ENCODE results near the gene ZHX3. TPM values are rescaled to one million over a fixed set of nuclear protein-coding genes. Genes with fewer than 3 reads are reported as not detected.

ZHX3 gene
- total and polyA plus RNA-seq, 10 of the 15 experiments (the other 5 are each of a cell fraction or from before 2014, with no cell fraction given) = 1.3 to 14.0 (median 5.0) TPM

GRCh38 chr20:41360831-41361756 lies 43.6 kb upstream of the ZHX3 start:
- in situ Hi-C loops (cut with MboI) = no loop called here
- DNase-seq (ENCODE audit: low read depth, low spot score) (no peak), ATAC-seq (no peak), FAIRE-seq (no peak)
- intact Hi-C loops (cut with micrococcal nuclease; ENCODE audit: unreplicated experiment) = no loop called here
- H3K4me2 ChIP-seq (ENCODE audit: control insufficient read depth, insufficient read depth) = no peak overlapping the region
- no peaks in the 10 kb centered on the region for H3K36me3 ChIP-seq (ENCODE audit: control insufficient read depth in 2 of 2, insufficient read depth in 2 of 2, low read length in 1 of 2)
- H3K4me3 ChIP-seq = no peak overlapping the region
- ChIA-PET SMC1A (ENCODE audit: uncharacterized antibody, unreplicated experiment) (no interaction called here), RAD21 (ENCODE audit: unreplicated experiment) (interaction anchor here (0.6 kb wide), 1 partner anchor 212 kb away, joined by 3 read pairs; no protein-coding TSS in a partner anchor), CTCF (no interaction called here), POLR2A (no interaction called here)
- H3K27me3 ChIP-seq (replicated peaks in 1 of 2; ENCODE audit: control insufficient read depth in 2 of 2, insufficient read depth in 2 of 2, low read length in 1 of 2) = peaks cover 0 to 6% of the 10 kb centered on the region in 2 experiments; a peak in 1 of 4 replicates
- H3K27ac ChIP-seq (ENCODE audit: control insufficient read depth, insufficient read depth) = no peak overlapping the region
- no peak overlapping the region for H2AFZ ChIP-seq (ENCODE audit: control insufficient read depth, low read depth, low read length)
- H3K79me2 ChIP-seq (ENCODE audit: control insufficient read depth, insufficient read depth, low read length) = no peaks in the 10 kb centered on the region
- no peak overlapping the region for H3K9ac ChIP-seq (ENCODE audit: control insufficient read depth, insufficient read depth, low read length)
- no peak for TF ChIP-seq ZNF274 (IDR thresholded peaks at IDR 0.05; ENCODE audit: insufficient read depth, insufficient read length)
- TF ChIP-seq, protein P1, sequence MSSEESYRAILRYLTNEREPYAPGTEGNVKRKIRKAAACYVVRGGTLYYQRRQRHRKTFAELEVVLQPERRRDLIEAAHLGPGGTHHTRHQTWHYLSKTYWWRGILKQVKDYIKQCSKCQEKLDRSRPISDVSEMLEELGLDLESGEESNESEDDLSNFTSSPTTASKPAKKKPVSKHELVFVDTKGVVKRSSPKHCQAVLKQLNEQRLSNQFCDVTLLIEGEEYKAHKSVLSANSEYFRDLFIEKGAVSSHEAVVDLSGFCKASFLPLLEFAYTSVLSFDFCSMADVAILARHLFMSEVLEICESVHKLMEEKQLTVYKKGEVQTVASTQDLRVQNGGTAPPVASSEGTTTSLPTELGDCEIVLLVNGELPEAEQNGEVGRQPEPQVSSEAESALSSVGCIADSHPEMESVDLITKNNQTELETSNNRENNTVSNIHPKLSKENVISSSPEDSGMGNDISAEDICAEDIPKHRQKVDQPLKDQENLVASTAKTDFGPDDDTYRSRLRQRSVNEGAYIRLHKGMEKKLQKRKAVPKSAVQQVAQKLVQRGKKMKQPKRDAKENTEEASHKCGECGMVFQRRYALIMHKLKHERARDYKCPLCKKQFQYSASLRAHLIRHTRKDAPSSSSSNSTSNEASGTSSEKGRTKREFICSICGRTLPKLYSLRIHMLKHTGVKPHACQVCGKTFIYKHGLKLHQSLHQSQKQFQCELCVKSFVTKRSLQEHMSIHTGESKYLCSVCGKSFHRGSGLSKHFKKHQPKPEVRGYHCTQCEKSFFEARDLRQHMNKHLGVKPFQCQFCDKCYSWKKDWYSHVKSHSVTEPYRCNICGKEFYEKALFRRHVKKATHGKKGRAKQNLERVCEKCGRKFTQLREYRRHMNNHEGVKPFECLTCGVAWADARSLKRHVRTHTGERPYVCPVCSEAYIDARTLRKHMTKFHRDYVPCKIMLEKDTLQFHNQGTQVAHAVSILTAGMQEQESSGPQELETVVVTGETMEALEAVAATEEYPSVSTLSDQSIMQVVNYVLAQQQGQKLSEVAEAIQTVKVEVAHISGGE (CRISPR knock-in tag; IDR thresholded peaks at IDR 0.05) = no peak
- TF ChIP-seq YY1 (IDR thresholded peaks at IDR 0.05; ENCODE audit: low read depth, low read length) = no peak
- no peak for TF ChIP-seq TBL1XR1 (IDR thresholded peaks at IDR 0.05; ENCODE audit: low read depth, low read length)
- TF ChIP-seq CEBPB (IDR thresholded peaks at IDR 0.05; ENCODE audit: borderline replicate concordance in 1 of 2, low read depth in 2 of 2, low read length in 2 of 2) = no peak
- no peak for TF ChIP-seq ZNF622 (IDR thresholded peaks at IDR 0.05)
- no peak for TF ChIP-seq SMC3 (IDR thresholded peaks at IDR 0.05; ENCODE audit: borderline replicate concordance, low read length)
- no peak for TF ChIP-seq CBFB (IDR thresholded peaks at IDR 0.05; ENCODE audit: low read depth)
- TF ChIP-seq CHD4 (IDR thresholded peaks at IDR 0.05) = no peak
- no peak for TF ChIP-seq SMAD5 (IDR thresholded peaks at IDR 0.05; ENCODE audit: low read depth)
- TF ChIP-seq KAT2A (conservative IDR thresholded peaks at IDR 0.05; ENCODE audit: control insufficient read depth, low read depth, low read length) = no peak
- no peak for TF ChIP-seq ZNF207 (IDR thresholded peaks at IDR 0.05; ENCODE audit: borderline replicate concordance)
- TF ChIP-seq HDAC2 (IDR thresholded peaks at IDR 0.05) = no peak
- TF ChIP-seq FOS (IDR thresholded peaks at IDR 0.05; ENCODE audit: borderline replicate concordance, extremely low read depth, insufficient read length) = no peak
- no peak for TF ChIP-seq ESRRA (IDR thresholded peaks at IDR 0.05; ENCODE audit: low read length)
- TF ChIP-seq MEF2A (IDR thresholded peaks at IDR 0.05; ENCODE audit: insufficient read depth, low read depth, low read length) = no peak
- 53% methylated on average over 22 of the region's 22 CpGs for WGBS (ENCODE audit: insufficient coverage, insufficient replicate concordance, low lambda C conversion rate, missing lambda C conversion rate)
- no TSS peak for BruUV-seq (replicated peaks)
- no peaks in the 10 kb centered on the region for H3K9me3 ChIP-seq (replicated peaks; ENCODE audit: control insufficient read depth, insufficient read depth, low read length)
- no peaks in the 10 kb centered on the region for H4K20me1 ChIP-seq (ENCODE audit: control insufficient read depth, insufficient read depth)
- H3K4me1 ChIP-seq (ENCODE audit: control insufficient read depth, insufficient read depth, low read length) = no peaks in the 10 kb centered on the region
